B cell (primary cell): Measurements from ENCODE around the gene SLCO4C1. TPM values are rescaled to one million over a fixed set of nuclear protein-coding genes. Genes with fewer than 3 reads are reported as not detected.
A peak's percentile ranks its signal among the peaks of the same experiment; 100 is the strongest.

ENCODE experiments used
- ATAC-seq: fragments of 200-7000 bp; cut with Tn5 transposase; one replicate; pipeline ENCODE4 v1.10.0; 2021; ENCODE audit warnings: low read depth, mild to moderate bottlenecking, moderate number of reproducible peaks, moderate library complexity
- CTCF ChIA-PET: fragments of 350-600 bp; sonication (Branson Sonifier 250); formaldehyde crosslinking; loops from one replicate; lab custom pipeline; 2021; ENCODE audit warnings: antibody characterized with exemption, inconsistent platforms; lab: Charles Lee
- POLR2A ChIA-PET: fragments of 350-600 bp; sonication (Branson Sonifier 250); formaldehyde crosslinking; loops from one replicate; lab custom pipeline; 2021; ENCODE audit warnings: antibody characterized with exemption; lab: Charles Lee
- DNase-seq: peaks from one replicate; pipeline ENCODE4 v3.0.0; 2013
- H2AFZ ChIP-seq: 2 replicates; pipeline ENCODE4 v1.6.1; 2012; ENCODE audit warnings: mild to moderate bottlenecking, low read depth, low read length; ENCODE audit not compliant: insufficient read depth, poor library complexity, severe bottlenecking
- H3K27ac ChIP-seq, 2 donors: 1 replicate in 1 of 2; 2 replicates in 1 of 2; pipeline ENCODE4 v1.5.1; 2012 to 2013; ENCODE audit warnings: low read length in 2 of 2, mild to moderate bottlenecking in 2 of 2, moderate library complexity in 1 of 2
- H3K27me3 ChIP-seq, 4 experiments: fragments of 200-600 bp in 1 of 4; sonication (generic) in 1 of 4; replicated peaks in 1 of 4; 1 replicate in 2 of 4; 2 replicates in 2 of 4; pipeline versions ENCODE4 v1.6.1 to v1.7.0; 2013 to 2016; ENCODE audit warnings: low read length in 3 of 4, mild to moderate bottlenecking in 2 of 4, mixed read lengths in 1 of 4, moderate library complexity in 1 of 4; ENCODE audit not compliant: insufficient read depth in 4 of 4, control insufficient read depth in 3 of 4; ENCODE audit errors: control extremely low read depth in 1 of 4
- H3K36me3 ChIP-seq, 2 experiments: replicated peaks in 1 of 2; 1 replicate in 1 of 2; 2 replicates in 1 of 2; pipeline versions ENCODE4 v1.6.1 to v1.7.1; 2013; ENCODE audit warnings: low read length in 1 of 2; ENCODE audit not compliant: insufficient read depth in 2 of 2, control insufficient read depth in 1 of 2; ENCODE audit errors: control extremely low read depth in 1 of 2, extremely low read depth in 1 of 2
- H3K4me1 ChIP-seq, 2 donors: fragments of 200-600 bp in 1 of 2; sonication (generic) in 1 of 2; 1 replicate in 1 of 2; 2 replicates in 1 of 2; pipeline versions ENCODE4 v1.5.1 to v1.6.1; 2013 to 2017; ENCODE audit warnings: low read length in 2 of 2; ENCODE audit not compliant: control insufficient read depth in 2 of 2, insufficient read depth in 2 of 2
- H3K4me2 ChIP-seq: replicated peaks from 2 replicates; pipeline ENCODE3; 2012; ENCODE audit warnings: mild to moderate bottlenecking, low read depth, low read length; ENCODE audit not compliant: poor library complexity, severe bottlenecking
- H3K4me3 ChIP-seq, 5 experiments: fragments of 200-600 bp in 1 of 5; sonication (generic) in 1 of 5; 1 replicate in 3 of 5; 2 replicates in 2 of 5; pipeline versions ENCODE4 v1.5.1 to v1.7.0; 2011 to 2016; ENCODE audit warnings: low read length in 4 of 5, mild to moderate bottlenecking in 4 of 5, low read depth in 2 of 5, control low read depth in 1 of 5, moderate library complexity in 1 of 5; ENCODE audit not compliant: insufficient read depth in 1 of 5; ENCODE audit errors: control extremely low read depth in 1 of 5, extremely low read depth in 1 of 5
- H3K79me2 ChIP-seq: fragments of 200-600 bp; sonication (generic); one replicate; pipeline ENCODE4 v1.6.0; 2016; ENCODE audit warnings: low read length; ENCODE audit not compliant: control insufficient read depth, insufficient read depth
- H3K9ac ChIP-seq: fragments of 200-600 bp; sonication (generic); 2 replicates; pipeline ENCODE4 v1.6.1; 2017; ENCODE audit warnings: mild to moderate bottlenecking, low read length, moderate library complexity
- H3K9me3 ChIP-seq, 3 donors: one replicate each; pipeline versions ENCODE4 v1.6.1 to v1.7.1; 2013; ENCODE audit warnings: low read length in 2 of 3; ENCODE audit not compliant: control insufficient read depth in 2 of 3, insufficient read depth in 1 of 3; ENCODE audit errors: control extremely low read depth in 1 of 3
- H4K20me1 ChIP-seq: 2 replicates; pipeline ENCODE4 v1.6.0; 2012; ENCODE audit warnings: mild to moderate bottlenecking, low read length; ENCODE audit not compliant: insufficient read depth, control insufficient read depth, poor library complexity, severe bottlenecking
- H3K27ac Mint-ChIP-seq: one replicate; pipeline ENCODE4 v1.8.0; 2021; ENCODE audit warnings: mixed read lengths
- H3K27me3 Mint-ChIP-seq: one replicate; pipeline ENCODE4 v1.8.0; 2021; ENCODE audit warnings: mixed read lengths
- H3K4me1 Mint-ChIP-seq: one replicate; pipeline ENCODE4 v1.8.0; 2021; ENCODE audit warnings: mixed read lengths
- H3K4me3 Mint-ChIP-seq: one replicate; pipeline ENCODE4 v1.8.0; 2021; ENCODE audit warnings: mixed read lengths
- H3K9me3 Mint-ChIP-seq: one replicate; pipeline ENCODE4 v1.8.0; 2022; ENCODE audit warnings: mixed read lengths; ENCODE audit not compliant: insufficient read depth
- CTCF ChIP-seq: fragments of 200-600 bp; IDR thresholded peaks from one replicate; pipeline ENCODE4 v1.8.0; 2022; ENCODE audit warnings: antibody characterized with exemption, mild to moderate bottlenecking
- EZH2 ChIP-seq: IDR thresholded peaks from 2 replicates; pipeline ENCODE4 v1.6.1; 2012; ENCODE audit warnings: borderline replicate concordance, low read depth, mild to moderate bottlenecking, moderate library complexity, low read length; ENCODE audit not compliant: insufficient read depth, poor library complexity, severe bottlenecking
- WGBS: methylation state at CpG from one replicate; pipeline ENCODE4 v1.1.5; 2013; ENCODE audit warnings: missing lambda C conversion rate; ENCODE audit not compliant: insufficient coverage; 5-methylcytosine and 5-hydroxymethylcytosine counted together
- intact Hi-C: fragments of 100-400 bp; cut with micrococcal nuclease; formaldehyde crosslinking; loops from one replicate; pipeline ENCODE4 v1.10.0; 2022
- polyA plus RNA-seq: library from polyadenylated mRNA; depleted of rRNA; stranded (reverse); fragments of >200 nt; gene quantifications from 2 replicates; pipeline ENCODE4 v1.2.3, GENCODE V29; 2012
- total RNA-seq, 2 donors: library from RNA; stranded (reverse); fragments of 120-200 nt in 1 of 2; gene quantifications; 1 replicate in 1 of 2; 2 replicates in 1 of 2; pipeline versions ENCODE4 v1.2.3 to v1.2.4, GENCODE V29; 2013 to 2022

Gene SLCO4C1
- total and polyA plus RNA-seq, 2 donors (not counting 1 experiment from before 2014, with no cell fraction given): 0.36 to 0.42 TPM

- no peak overlapping the region for H3K9ac ChIP-seq
- TF ChIP-seq EZH2: no peak
- TF ChIP-seq CTCF: no peak
- Mint-ChIP-seq H3K27ac (no peak overlapping the region), H3K27me3 (no peaks in the 10 kb centered on the region), H3K4me1 (no peaks in the 10 kb centered on the region), H3K4me3 (no peak overlapping the region), H3K9me3 (no peaks in the 10 kb centered on the region)
- ChIA-PET POLR2A (no interaction called here), CTCF (no interaction called here)
- H3K27me3 ChIP-seq: no peaks in the 10 kb centered on the region
- no peak overlapping the region for H3K4me2 ChIP-seq
- no peak overlapping the region for H3K27ac ChIP-seq
- no peaks in the 10 kb centered on the region for H4K20me1 ChIP-seq
- intact Hi-C loops: loop anchor here (10.0 kb wide), 1 partner anchor 1792 kb away; no protein-coding TSS in a partner anchor
- no peak overlapping the region for H2AFZ ChIP-seq
- DNase-seq (no peak), ATAC-seq (no peak)
- no peak overlapping the region for H3K4me3 ChIP-seq
- H3K36me3 ChIP-seq: no peaks in the 10 kb centered on the region
- H3K9me3 ChIP-seq: peaks cover 0 to 1% (median 0%) of the 10 kb centered on the region in 3 donors
- no CpG with 5 or more reads among the region's 1 CpG for whole genome bisulfite sequencing
- peaks cover 0 to 2% of the 10 kb centered on the region in 2 donors for H3K4me1 ChIP-seq
- no peaks in the 10 kb centered on the region for H3K79me2 ChIP-seq
Observed at GRCh38 chr5:102226321-102226720, 69.8 kb downstream of the SLCO4C1 start.

GRCh38 chr5:102223542-102224477, 72.3 kb downstream of the SLCO4C1 start:
- ATAC-seq (no peak), DNase-seq (peak; percentile 41)
- no peaks in the 10 kb centered on the region for H3K27me3 ChIP-seq
- Mint-ChIP-seq H3K4me3 (no peak overlapping the region), H3K4me1 (no peaks in the 10 kb centered on the region), H3K27ac (no peak overlapping the region), H3K27me3 (peaks cover 5% of the 10 kb centered on the region), H3K9me3 (peaks cover 2% of the 10 kb centered on the region)
- no peaks in the 10 kb centered on the region for H3K79me2 ChIP-seq
- peaks cover 0 to 1% (median 0%) of the 10 kb centered on the region in 3 donors for H3K9me3 ChIP-seq
- peak; percentile 90 for TF ChIP-seq CTCF
- TF ChIP-seq EZH2: no peak
- H2AFZ ChIP-seq: no peak overlapping the region
- H3K9ac ChIP-seq: no peak overlapping the region
- no peak overlapping the region for H3K4me3 ChIP-seq
- H3K36me3 ChIP-seq: no peaks in the 10 kb centered on the region
- H4K20me1 ChIP-seq: no peaks in the 10 kb centered on the region
- H3K27ac ChIP-seq: no peak overlapping the region
- intact Hi-C loops: loop anchor here (10.0 kb wide), 1 partner anchor 1789 kb away; no protein-coding TSS in a partner anchor
- no peak overlapping the region for H3K4me2 ChIP-seq
- 90% methylated on average over 2 of the region's 6 CpGs for WGBS
- POLR2A ChIA-PET: no interaction called here
- H3K4me1 ChIP-seq: no peaks in the 10 kb centered on the region
- CTCF ChIA-PET: interaction anchor here (1.0 to 1.1 kb wide), 2 partner anchors 11 to 19 kb away, joined by 3 read pairs; no protein-coding TSS in a partner anchor
